ENCODE data around the gene CENPK. TPM values are rescaled to one million over a fixed set of nuclear protein-coding genes. Genes with fewer than 3 reads are reported as not detected.

The CENPK gene
- total RNA-seq, 1 experiment from 2014 or later: 42.2 TPM

Other genes with a start within 250 kb of the CENPK start
- 14.2 and 20.8 TPM in 2 replicates for gene ADAMTS6, start 81.2 kb downstream of the CENPK start, total RNA-seq (2014; rRNA removed; shearing (Covaris generic))
- gene PPWD1, start 128 bp upstream of the CENPK start, total RNA-seq (2014; rRNA removed; shearing (Covaris generic)): 39.8 and 46.3 TPM in 2 replicates
- gene TRIM23, start 61.2 kb upstream of the CENPK start, total RNA-seq (2014; rRNA removed; shearing (Covaris generic)): 11.8 and 13.8 TPM in 2 replicates
- 5.3 and 7.7 TPM in 2 replicates for gene SHLD3, start 61.9 kb upstream of the CENPK start, total RNA-seq (2014; rRNA removed; shearing (Covaris generic))
- gene TRAPPC13, start 61.9 kb upstream of the CENPK start, total RNA-seq (2014; rRNA removed; shearing (Covaris generic)): 51.8 and 56.9 TPM in 2 replicates
- gene SGTB, start 158.9 kb upstream of the CENPK start, total RNA-seq (2014; rRNA removed; shearing (Covaris generic)): 7.7 and 9.9 TPM in 2 replicates
- gene NLN, start 159.0 kb upstream of the CENPK start, total RNA-seq (2014; rRNA removed; shearing (Covaris generic)): 43.8 and 44.2 TPM in 2 replicates

Measured in Daoy (cell line).